IMR-90 (cell line): Measurements from ENCODE around the gene IL21. TPM values are rescaled to one million over a fixed set of nuclear protein-coding genes. Genes with fewer than 3 reads are reported as not detected.

ENCODE experiments used
- ATAC-seq: fragments of 200-7000 bp; cut with Tn5 transposase; 2 replicates; pipeline ENCODE4 v1.9.1; 2020; ENCODE audit warnings: low read depth, mild to moderate bottlenecking, moderate library complexity
- BruUV-seq: library from RNA; stranded (reverse); fragments of 400-500 nt; replicated peaks from 2 replicates; lab custom pipeline; 2021; lab: Mats Ljungman, UMichigan
- CTCF ChIA-PET: fragments of 300-600 bp; formaldehyde crosslinking; extraction: SDS; loops from one replicate; lab custom pipeline; 2021; ENCODE audit warnings: antibody characterized with exemption; lab: Yijun Ruan, JAX
- POLR2A ChIA-PET: fragments of 300-600 bp; sonication (Branson Sonifier 250); formaldehyde crosslinking; loops from one replicate; lab custom pipeline; 2022; ENCODE audit warnings: antibody characterized with exemption; ENCODE audit not compliant: unreplicated experiment; lab: Charles Lee
- DNase-seq: peaks from one replicate; pipeline ENCODE4 v3.0.0; 2013
- H2AFZ ChIP-seq: replicated peaks from 2 replicates; pipeline ENCODE3; 2013; ENCODE audit warnings: low read length, mild to moderate bottlenecking; ENCODE audit not compliant: poor library complexity
- H2AK5ac ChIP-seq: 2 replicates; pipeline ENCODE4 v1.6.1; 2013; ENCODE audit warnings: low read depth, low read length, inconsistent platforms
- H2AK9ac ChIP-seq: replicated peaks from 2 replicates; pipeline ENCODE3; 2013; ENCODE audit warnings: mild to moderate bottlenecking, low read depth, low read length, moderate library complexity; ENCODE audit not compliant: poor library complexity
- H2BK120ac ChIP-seq: 2 replicates; pipeline ENCODE4 v1.6.1; 2013; ENCODE audit warnings: low read depth, low read length, inconsistent platforms
- H2BK15ac ChIP-seq: 3 replicates; pipeline ENCODE4 v1.6.1; 2013; ENCODE audit warnings: low read depth, low read length, inconsistent platforms
- H2BK20ac ChIP-seq: 2 replicates; pipeline ENCODE4 v1.6.1; 2013; ENCODE audit warnings: low read depth, mild to moderate bottlenecking, inconsistent platforms, low read length, moderate library complexity
- H2BK5ac ChIP-seq: 2 replicates; pipeline ENCODE4 v1.6.1; 2013; ENCODE audit warnings: mild to moderate bottlenecking, low read depth, low read length, inconsistent platforms; ENCODE audit not compliant: poor library complexity, severe bottlenecking
- H3K14ac ChIP-seq: replicated peaks from 2 replicates; pipeline ENCODE4 v1.6.1; 2013; ENCODE audit warnings: low read depth, low read length, inconsistent platforms
- H3K18ac ChIP-seq: 2 replicates; pipeline ENCODE4 v1.6.1; 2013; ENCODE audit warnings: low read depth, low read length, control low read depth
- H3K23ac ChIP-seq: 2 replicates; pipeline ENCODE4 v1.6.1; 2013; ENCODE audit warnings: low read depth, low read length, inconsistent platforms
- H3K27ac ChIP-seq: 2 replicates; pipeline ENCODE4 v1.5.1; 2013; ENCODE audit warnings: mild to moderate bottlenecking, control low read depth, low read length; ENCODE audit not compliant: insufficient read depth
- H3K27me3 ChIP-seq: 2 replicates; pipeline ENCODE4 v1.6.1; 2013; ENCODE audit warnings: low read length; ENCODE audit not compliant: control insufficient read depth, insufficient read depth
- H3K36me3 ChIP-seq: 2 replicates; pipeline ENCODE4 v1.6.1; 2013; ENCODE audit warnings: low read length, mixed read lengths; ENCODE audit not compliant: control insufficient read depth, insufficient read depth
- H3K4ac ChIP-seq: 2 replicates; pipeline ENCODE4 v1.6.1; 2013; ENCODE audit warnings: low read depth, low read length, inconsistent platforms
- H3K4me1 ChIP-seq: 2 replicates; pipeline ENCODE4 v1.6.1; 2013; ENCODE audit warnings: low read length, mixed read lengths; ENCODE audit not compliant: control insufficient read depth, insufficient read depth
- H3K4me2 ChIP-seq: 2 replicates; pipeline ENCODE4 v1.6.1; 2013; ENCODE audit warnings: low read depth, mild to moderate bottlenecking, control low read depth, low read length, moderate library complexity
- H3K4me3 ChIP-seq: 2 replicates; pipeline ENCODE4 v1.5.1; 2013; ENCODE audit warnings: low read depth, mild to moderate bottlenecking, control low read depth, low read length, moderate library complexity; ENCODE audit not compliant: insufficient read depth
- H3K56ac ChIP-seq: 2 replicates; pipeline ENCODE4 v1.6.1; 2013; ENCODE audit warnings: low read length, inconsistent platforms; ENCODE audit not compliant: insufficient read depth; ENCODE audit errors: extremely low read depth
- H3K79me1 ChIP-seq, 2 experiments: 2 replicates each; pipeline ENCODE4 v1.6.1; 2013; ENCODE audit warnings: low read length in 2 of 2, inconsistent platforms in 1 of 2, low read depth in 1 of 2
- H3K9ac ChIP-seq: 2 replicates; pipeline ENCODE4 v1.6.1; 2013; ENCODE audit warnings: low read depth, low read length, control low read depth
- H3K9me1 ChIP-seq: 2 replicates; pipeline ENCODE4 v1.6.1; 2013; ENCODE audit warnings: low read length, inconsistent platforms; ENCODE audit not compliant: insufficient read depth
- H3K9me3 ChIP-seq: 2 replicates; pipeline ENCODE4 v1.6.1; 2013; ENCODE audit warnings: low read length; ENCODE audit not compliant: control insufficient read depth, insufficient read depth
- H4K20me1 ChIP-seq: 2 replicates; pipeline ENCODE4 v1.6.1; 2013; ENCODE audit warnings: low read length, inconsistent platforms; ENCODE audit not compliant: insufficient read depth
- H4K5ac ChIP-seq: 2 replicates; pipeline ENCODE4 v1.6.1; 2013; ENCODE audit warnings: mild to moderate bottlenecking, low read depth, low read length, control low read depth
- H4K8ac ChIP-seq, 2 experiments: 2 replicates each; pipeline ENCODE4 v1.6.1; 2013; ENCODE audit warnings: low read depth in 2 of 2, low read length in 2 of 2, control low read depth in 1 of 2, inconsistent platforms in 1 of 2
- H4K91ac ChIP-seq: 2 replicates; pipeline ENCODE4 v1.6.1; 2013; ENCODE audit warnings: low read depth, low read length, inconsistent platforms; ENCODE audit not compliant: insufficient read depth
- BHLHE40 ChIP-seq: fragments of 150-350 bp; IDR thresholded peaks from 2 replicates; pipeline ENCODE4 v1.6.1; 2016; ENCODE audit warnings: mild to moderate bottlenecking, low read depth, low read length
- CEBPB ChIP-seq: IDR thresholded peaks from 2 replicates; pipeline ENCODE4 v1.6.1; 2012; ENCODE audit warnings: low read depth, low read length, improper control_type of control experiment
- ELK1 ChIP-seq: fragments of 150-350 bp; IDR thresholded peaks from 2 replicates; pipeline ENCODE4 v1.6.1; 2016; ENCODE audit warnings: low read depth, mild to moderate bottlenecking, low read length, moderate library complexity, borderline replicate concordance
- FOS ChIP-seq: fragments of 150-350 bp; IDR thresholded peaks from 2 replicates; pipeline ENCODE4 v1.6.1; 2016; ENCODE audit warnings: low read depth, low read length
- MAFK ChIP-seq: IDR thresholded peaks from 2 replicates; pipeline ENCODE4 v1.6.1; 2012; ENCODE audit warnings: low read depth, low read length, improper control_type of control experiment
- MAZ ChIP-seq: IDR thresholded peaks from 2 replicates; pipeline ENCODE4 v1.6.1; 2012; ENCODE audit warnings: low read depth, mild to moderate bottlenecking, low read length, improper control_type of control experiment, moderate library complexity, borderline replicate concordance
- MXI1 ChIP-seq: IDR thresholded peaks from 2 replicates; pipeline ENCODE4 v1.6.1; 2012; ENCODE audit warnings: low read depth, mild to moderate bottlenecking, low read length, moderate library complexity, borderline replicate concordance
- POLR2A ChIP-seq: IDR thresholded peaks from 2 replicates; pipeline ENCODE4 v1.6.1; 2012; ENCODE audit warnings: mild to moderate bottlenecking, low read depth, low read length
- RAD21 ChIP-seq: IDR thresholded peaks from 2 replicates; pipeline ENCODE4 v1.6.1; 2012; ENCODE audit warnings: low read length, improper control_type of control experiment
- RCOR1 ChIP-seq: IDR thresholded peaks from 2 replicates; pipeline ENCODE4 v1.6.1; 2012; ENCODE audit warnings: mild to moderate bottlenecking, low read length, improper control_type of control experiment; ENCODE audit not compliant: insufficient replicate concordance
- RFX5 ChIP-seq: IDR thresholded peaks from 2 replicates; pipeline ENCODE4 v1.8.0; 2012; ENCODE audit warnings: low read depth, mild to moderate bottlenecking, low read length, moderate library complexity
- SMC3 ChIP-seq: fragments of 150-350 bp; IDR thresholded peaks from 2 replicates; pipeline ENCODE4 v1.6.1; 2016; ENCODE audit warnings: low read depth, mild to moderate bottlenecking, antibody characterized with exemption, low read length, moderate library complexity
- USF2 ChIP-seq: fragments of 150-350 bp; IDR thresholded peaks from 2 replicates; pipeline ENCODE4 v1.6.1; 2017; ENCODE audit warnings: mild to moderate bottlenecking, antibody characterized with exemption, low read length, low read depth
- WGBS, 2 experiments: methylation state at CpG; one replicate each; pipeline versions ENCODE4 v1.1.5 to v1.1.7; 2013; ENCODE audit warnings: missing lambda C conversion rate in 2 of 2; ENCODE audit not compliant: insufficient read length in 1 of 2; ENCODE audit errors: extremely low coverage in 2 of 2; 5-methylcytosine and 5-hydroxymethylcytosine counted together
- dilution Hi-C: fragments of 300-500 bp; cut with HindIII; formaldehyde crosslinking; loops from one replicate; pipeline ENCODE4 v1.14.3; 2018; ENCODE audit warnings: low sequenced_read_pairs; ENCODE audit not compliant: unreplicated experiment
- in situ Hi-C: fragments of 300-500 bp; cut with MboI; formaldehyde crosslinking; loops from 3 replicates; pipeline ENCODE4 v1.14.3; 2019; ENCODE audit warnings: low sequenced_read_pairs, inconsistent platforms, mixed read lengths
- intact Hi-C: fragments of 100-400 bp; cut with micrococcal nuclease; formaldehyde crosslinking; loops from 2 replicates; pipeline ENCODE4 v1.10.0; 2022
- polyA plus RNA-seq, 3 experiments: library from polyadenylated mRNA; depleted of rRNA; stranded (reverse); fragments of >200 nt; gene quantifications; 2 replicates each; pipeline ENCODE4 v1.2.3, GENCODE V29; 2012; ENCODE audit warnings: low replicate concordance in 1 of 3
- total RNA-seq: library from RNA; depleted of rRNA; stranded (reverse); fragments of >200 nt; gene quantifications from 2 replicates; pipeline ENCODE4 v1.2.3, GENCODE V29; 2012
- TF ChIP-seq, protein P1 (sequence below): conservative IDR thresholded peaks from 2 replicates; pipeline ENCODE4 v1.5.1; 2012; ENCODE audit warnings: mild to moderate bottlenecking, low read depth, low read length, improper control_type of control experiment

IL21 gene
- total and polyA plus RNA-seq, 2 of the 4 experiments (the other 2 are of a cell fraction) = not detected

DNA sequence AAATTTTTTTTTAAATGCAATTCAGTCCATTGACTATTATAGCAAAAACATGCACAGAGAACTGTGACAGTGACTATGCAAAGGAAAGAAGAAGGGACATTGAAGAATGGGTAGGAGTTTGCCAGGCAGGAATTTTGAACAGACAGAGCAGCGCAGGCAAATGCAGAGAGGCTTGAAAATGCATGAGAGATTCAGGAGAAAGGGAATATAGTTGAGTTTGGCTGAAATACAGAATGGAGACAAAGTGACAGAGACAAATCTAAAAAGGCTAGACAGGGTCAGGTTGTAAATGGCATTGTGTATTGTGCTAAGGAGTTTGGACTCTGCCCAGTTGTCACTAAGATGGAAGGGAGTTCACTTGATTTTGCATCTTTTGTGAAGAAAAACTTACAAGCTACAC, 42.4 kb upstream of the IL21 start:
- WGBS, 2 experiments = 100% methylated on average over 1 of the region's 1 CpG; no CpG with 5 or more reads in 1 of the 2 experiments
- dilution Hi-C loops = no loop called here

More for the DNA sequence above, 42.4 kb upstream of the IL21 start:
- Histone ChIP-seq H3K56ac (no peak overlapping the region), H3K36me3 (no peaks in the 10 kb centered on the region), H3K9me3 (no peaks in the 10 kb centered on the region), H3K18ac (no peak overlapping the region), H2BK120ac (no peak overlapping the region), H4K20me1 (no peaks in the 10 kb centered on the region), H2BK20ac (0 out of 2 replicates have a peak overlapping the region, but pooled peaks have one; percentile 46), H3K4ac (no peak overlapping the region), H2BK15ac (peak overlapping the region; percentile 55; the same call in 1 of the 3 replicates), H3K27ac (no peak overlapping the region), H3K23ac (no peak overlapping the region), H2AK9ac (no peak overlapping the region), H3K9ac (no peak overlapping the region), H3K4me3 (no peak overlapping the region), H2BK5ac (no peak overlapping the region), H3K9me1 (peaks cover 4% of the 10 kb centered on the region; the same call in 1 of the 2 replicates), H3K14ac (no peak overlapping the region), H3K4me2 (no peak overlapping the region), H3K27me3 (no peaks in the 10 kb centered on the region), H2AK5ac (no peak overlapping the region), H4K91ac (no peak overlapping the region), H4K5ac (no peak overlapping the region), H4K8ac (no peak overlapping the region), H2AFZ (no peak overlapping the region), H3K79me1 (no peaks in the 10 kb centered on the region), H3K4me1 (peaks cover 18% of the 10 kb centered on the region)
- in situ Hi-C loops (no loop called here), intact Hi-C loops (no loop called here)
- TF ChIP-seq RAD21 = no peak
- TF ChIP-seq POLR2A = no peak
- TF ChIP-seq RFX5 = no peak
- TF ChIP-seq MAZ = no peak
- TF ChIP-seq MXI1 = no peak
- TF ChIP-seq ELK1 = no peak
- TF ChIP-seq USF2 = no peak
- no peak for TF ChIP-seq CEBPB
- no peak for TF ChIP-seq RCOR1
- TF ChIP-seq, protein P1, sequence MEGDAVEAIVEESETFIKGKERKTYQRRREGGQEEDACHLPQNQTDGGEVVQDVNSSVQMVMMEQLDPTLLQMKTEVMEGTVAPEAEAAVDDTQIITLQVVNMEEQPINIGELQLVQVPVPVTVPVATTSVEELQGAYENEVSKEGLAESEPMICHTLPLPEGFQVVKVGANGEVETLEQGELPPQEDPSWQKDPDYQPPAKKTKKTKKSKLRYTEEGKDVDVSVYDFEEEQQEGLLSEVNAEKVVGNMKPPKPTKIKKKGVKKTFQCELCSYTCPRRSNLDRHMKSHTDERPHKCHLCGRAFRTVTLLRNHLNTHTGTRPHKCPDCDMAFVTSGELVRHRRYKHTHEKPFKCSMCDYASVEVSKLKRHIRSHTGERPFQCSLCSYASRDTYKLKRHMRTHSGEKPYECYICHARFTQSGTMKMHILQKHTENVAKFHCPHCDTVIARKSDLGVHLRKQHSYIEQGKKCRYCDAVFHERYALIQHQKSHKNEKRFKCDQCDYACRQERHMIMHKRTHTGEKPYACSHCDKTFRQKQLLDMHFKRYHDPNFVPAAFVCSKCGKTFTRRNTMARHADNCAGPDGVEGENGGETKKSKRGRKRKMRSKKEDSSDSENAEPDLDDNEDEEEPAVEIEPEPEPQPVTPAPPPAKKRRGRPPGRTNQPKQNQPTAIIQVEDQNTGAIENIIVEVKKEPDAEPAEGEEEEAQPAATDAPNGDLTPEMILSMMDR = no peak
- TF ChIP-seq FOS = no peak
- no peak for TF ChIP-seq SMC3
- TF ChIP-seq BHLHE40 = no peak
- no peak for TF ChIP-seq MAFK
- CTCF ChIA-PET = no interaction called here
- DNase-seq (no peak), ATAC-seq (no peak)
- POLR2A ChIA-PET = no interaction called here
- no TSS peak for BruUV-seq
